ENCODE results near the gene KRTAP4-3.

DNA sequence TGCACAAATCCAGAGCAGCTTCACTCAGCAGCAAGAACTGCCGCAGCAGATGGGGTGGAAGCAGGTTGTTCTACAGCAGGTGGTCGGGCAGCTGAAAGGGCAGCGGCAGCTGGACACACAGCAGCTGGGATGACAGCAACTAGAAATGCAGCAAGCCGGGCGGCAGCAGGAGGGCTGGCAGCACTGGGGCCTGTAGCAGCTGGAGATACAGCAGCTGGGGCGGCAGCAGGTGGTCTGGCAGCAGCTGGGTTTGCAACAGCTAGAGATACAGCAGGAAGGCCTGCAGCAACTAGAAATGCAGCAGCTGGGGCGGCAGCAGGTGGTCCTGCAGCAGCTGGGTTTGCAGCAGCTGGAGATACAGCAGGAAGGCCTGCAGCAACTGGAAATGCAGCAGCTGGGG is 460 bp downstream of the KRTAP4-3 start:
- TF ChIP-seq POLR2A (IDR thresholded peaks at IDR 0.05), result no peak
- TF ChIP-seq, protein P1, sequence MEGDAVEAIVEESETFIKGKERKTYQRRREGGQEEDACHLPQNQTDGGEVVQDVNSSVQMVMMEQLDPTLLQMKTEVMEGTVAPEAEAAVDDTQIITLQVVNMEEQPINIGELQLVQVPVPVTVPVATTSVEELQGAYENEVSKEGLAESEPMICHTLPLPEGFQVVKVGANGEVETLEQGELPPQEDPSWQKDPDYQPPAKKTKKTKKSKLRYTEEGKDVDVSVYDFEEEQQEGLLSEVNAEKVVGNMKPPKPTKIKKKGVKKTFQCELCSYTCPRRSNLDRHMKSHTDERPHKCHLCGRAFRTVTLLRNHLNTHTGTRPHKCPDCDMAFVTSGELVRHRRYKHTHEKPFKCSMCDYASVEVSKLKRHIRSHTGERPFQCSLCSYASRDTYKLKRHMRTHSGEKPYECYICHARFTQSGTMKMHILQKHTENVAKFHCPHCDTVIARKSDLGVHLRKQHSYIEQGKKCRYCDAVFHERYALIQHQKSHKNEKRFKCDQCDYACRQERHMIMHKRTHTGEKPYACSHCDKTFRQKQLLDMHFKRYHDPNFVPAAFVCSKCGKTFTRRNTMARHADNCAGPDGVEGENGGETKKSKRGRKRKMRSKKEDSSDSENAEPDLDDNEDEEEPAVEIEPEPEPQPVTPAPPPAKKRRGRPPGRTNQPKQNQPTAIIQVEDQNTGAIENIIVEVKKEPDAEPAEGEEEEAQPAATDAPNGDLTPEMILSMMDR (IDR thresholded peaks at IDR 0.05), result no peak
- no peak for TF ChIP-seq EP300 (IDR thresholded peaks at IDR 0.05)
